Spleen (tissue), 7 donors: ENCODE data around the gene NOTO.
A peak's percentile ranks its signal among the peaks of the same experiment; 100 is the strongest.

Experiments
- CTCF ChIP-seq, 11 experiments: fragments of 200-600 bp in 7 of 11; fragments of 450-650 bp in 4 of 11; sonication (generic) in 4 of 11; IDR thresholded peaks in 8 of 11; conservative IDR thresholded peaks in 3 of 11; 1 replicate in 7 of 11; 2 replicates in 4 of 11; pipeline versions ENCODE4 v1.4.0 to v1.8.0; 2016 to 2021; ENCODE audit warnings: antibody characterized with exemption in 11 of 11, inconsistent platforms in 4 of 11, mild to moderate bottlenecking in 1 of 11
- POLR2A ChIP-seq, 3 donors: fragments of 450-650 bp; IDR thresholded peaks; one replicate each; pipeline ENCODE4 v1.5.1; 2017; ENCODE audit warnings: antibody characterized with exemption in 3 of 3, mild to moderate bottlenecking in 1 of 3
- POLR2AphosphoS5 ChIP-seq, 3 donors: sonication (generic); formaldehyde crosslinking; IDR thresholded peaks; one replicate each; pipeline ENCODE4 v1.5.1; 2017; ENCODE audit warnings: antibody characterized with exemption in 3 of 3
- donor health status: DM: no; HTN: no; CAD: no; lungs with moderate emphysema.
- donor health status: DM: no; HTN: no; CAD: no.
- donor health status: DM: no; HTN: no; CAD: no.

DNA sequence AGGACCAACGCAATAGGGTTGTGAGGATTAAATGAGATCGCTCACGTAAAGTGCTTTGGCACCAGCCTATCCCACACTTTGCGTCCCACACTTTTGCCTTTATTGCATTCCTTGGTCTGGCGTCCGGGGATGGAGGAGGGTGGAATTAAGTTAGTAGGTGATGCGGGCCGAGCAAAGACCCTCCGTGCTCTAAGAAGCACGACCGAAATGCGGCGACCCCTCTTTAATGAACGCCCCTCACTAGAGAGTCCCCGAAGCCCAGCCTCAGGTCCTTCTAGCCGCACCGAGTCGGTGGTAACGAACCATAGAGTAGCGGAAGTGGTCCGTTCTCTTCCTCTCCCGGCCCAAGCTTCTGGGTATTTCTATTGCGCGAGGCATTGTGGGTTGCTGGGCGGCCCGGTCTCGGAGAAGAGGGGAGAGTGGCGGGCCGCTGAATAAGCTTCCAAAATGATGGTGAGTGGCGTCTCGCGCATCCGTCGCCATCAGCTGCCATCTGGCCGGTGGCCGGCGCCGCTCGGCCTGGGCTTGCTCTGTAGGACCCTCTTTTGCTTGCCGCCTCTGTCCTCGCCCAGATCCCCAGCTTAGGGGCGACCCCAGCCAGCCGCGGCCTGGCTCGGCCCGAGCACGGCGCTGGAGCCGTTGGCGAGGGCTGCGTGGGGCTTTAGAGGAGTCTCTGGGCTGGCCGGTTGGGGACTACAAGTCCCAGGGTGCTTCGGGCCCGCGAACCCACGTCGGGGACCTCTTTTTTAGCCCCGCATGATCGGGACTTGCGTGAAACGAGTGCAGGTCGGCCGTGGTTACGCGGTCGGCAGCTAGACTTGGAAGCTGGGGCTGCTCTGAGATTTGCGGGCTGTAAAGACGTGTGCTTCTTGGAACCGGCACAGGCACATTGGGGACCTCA, 31.8 kb downstream of the NOTO start, which contains the start of gene CCT7:
- TF ChIP-seq POLR2A (IDR thresholded peaks at IDR 0.05), result peak in 2 of 3 donors; percentile 75
- TF ChIP-seq CTCF (IDR thresholded peaks at IDR 0.05 in 8 of 11, conservative IDR thresholded peaks at IDR 0.05 in 3 of 11), result no peak
- peak; percentile 93 to 96 (median 94) for TF ChIP-seq POLR2AphosphoS5 (IDR thresholded peaks at IDR 0.05)
